Uterus (tissue), 4 donors: ENCODE results near the gene MINDY4. TPM values are rescaled to one million over a fixed set of nuclear protein-coding genes. Genes with fewer than 3 reads are reported as not detected.

Experiments used
- DNase-seq, 2 donors: peaks; one replicate each; pipeline ENCODE4 v3.0.0-alpha.2; 2019 to 2020
- H3K27ac ChIP-seq, 2 donors: fragments of 200-600 bp; sonication (generic); 1 replicate in 1 of 2; 2 replicates in 1 of 2; pipeline ENCODE4 v1.5.1; 2016 to 2018
- H3K27me3 ChIP-seq, 2 donors: fragments of 200-600 bp; sonication (generic); one replicate each; pipeline ENCODE4 v1.5.1; 2018 to 2019; ENCODE audit warnings: control low read depth in 1 of 2
- H3K36me3 ChIP-seq, 2 donors: fragments of 200-600 bp; sonication (generic); one replicate each; pipeline ENCODE4 v1.5.1; 2019; ENCODE audit warnings: control low read depth in 1 of 2
- H3K4me1 ChIP-seq, 2 donors: fragments of 200-600 bp; sonication (generic); one replicate each; pipeline ENCODE4 v1.5.1; 2018 to 2019; ENCODE audit warnings: control low read depth in 1 of 2
- H3K4me3 ChIP-seq, 2 donors: fragments of 200-600 bp; sonication (generic); 1 replicate in 1 of 2; 2 replicates in 1 of 2; pipeline ENCODE4 v1.5.1; 2018 to 2019; ENCODE audit warnings: mild to moderate bottlenecking in 1 of 2
- H3K9me3 ChIP-seq, 2 donors: fragments of 200-600 bp; sonication (generic); one replicate each; pipeline ENCODE4 v1.5.1; 2019; ENCODE audit warnings: control low read depth in 1 of 2
- CTCF ChIP-seq, 4 experiments: fragments of 200-600 bp in 2 of 4; fragments of 450-650 bp in 2 of 4; sonication (generic) in 2 of 4; IDR thresholded peaks; one replicate each; pipeline ENCODE4 v1.5.1; 2016 to 2019; ENCODE audit warnings: antibody characterized with exemption in 4 of 4, mild to moderate bottlenecking in 2 of 4, moderate library complexity in 1 of 4
- POLR2A ChIP-seq, 2 donors: fragments of 450-650 bp; IDR thresholded peaks; one replicate each; pipeline ENCODE4 v1.6.1; 2016; ENCODE audit warnings: antibody characterized with exemption in 2 of 2, mild to moderate bottlenecking in 1 of 2, moderate library complexity in 1 of 2
- intact Hi-C: fragments of 100-400 bp; cut with DNase I; formaldehyde crosslinking; loops from one replicate; pipeline ENCODE4 v1.15.1; 2023; ENCODE audit warnings: low total_unique reads
- total RNA-seq, 4 donors: library from RNA; depleted of rRNA in 3 of 4; stranded (reverse); fragments of >200 nt in 3 of 4; gene quantifications; one replicate each; pipeline versions ENCODE4 v1.1.0 to v1.2.4, GENCODE V29; 2014 to 2023
- donor health status: DM: yes; HTN: yes; CAD: no.

The MINDY4 gene
- total RNA-seq, 4 donors from 2014 or later, result 14.7 to 23.8 (median 16.9) TPM

DNA sequence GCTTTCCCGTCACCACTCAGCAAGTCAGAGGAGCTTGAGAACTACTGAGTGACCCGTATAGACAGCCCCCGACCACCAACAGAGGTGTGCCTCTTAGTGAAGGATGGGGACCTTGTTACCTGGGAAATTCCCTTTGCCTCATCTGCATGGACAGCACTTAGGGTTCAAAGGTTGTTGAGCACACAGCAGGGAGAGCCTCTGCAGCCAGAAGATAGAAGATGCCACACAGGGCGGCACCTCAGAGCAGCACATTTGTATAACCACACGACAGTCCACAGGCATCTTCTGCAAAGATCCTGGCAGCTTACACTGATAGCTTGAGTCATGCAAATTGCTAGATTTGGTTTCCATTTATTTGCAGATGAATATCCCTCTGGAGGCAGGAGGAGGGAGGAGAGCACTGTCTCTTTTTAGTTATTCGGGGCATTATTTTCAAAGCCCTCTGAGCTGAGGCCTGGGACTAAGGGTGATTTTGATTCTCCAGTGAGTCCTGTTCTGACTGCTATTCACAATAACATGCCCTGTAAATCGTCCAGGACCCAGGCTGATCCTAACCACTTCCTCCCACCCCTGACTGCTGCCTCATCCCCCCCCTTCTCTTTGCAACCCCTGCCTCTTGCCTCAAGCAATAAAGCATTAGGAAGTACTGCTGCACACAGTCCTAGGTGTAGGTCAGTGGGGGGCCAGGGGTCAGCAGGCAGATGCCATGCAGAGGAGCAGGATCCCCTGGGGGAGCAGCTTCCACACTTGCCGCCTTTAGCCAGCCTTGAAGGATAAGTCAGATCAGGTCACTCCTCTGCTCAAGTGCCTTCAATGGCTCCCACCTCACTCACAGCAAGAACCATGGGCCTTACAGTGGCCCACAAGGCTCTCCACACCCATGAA, 43.9 kb upstream of the MINDY4 start:
- no peaks in the 10 kb centered on the region for H3K27me3 ChIP-seq
- no peaks in the 10 kb centered on the region for H3K36me3 ChIP-seq
- intact Hi-C loops, result loop anchor here (10.0 kb wide), 1 partner anchor 103 kb away; no protein-coding TSS in a partner anchor
- DNase-seq, result no peak
- TF ChIP-seq CTCF (IDR thresholded peaks at IDR 0.05), result no peak
- no peak for TF ChIP-seq POLR2A (IDR thresholded peaks at IDR 0.05)
- H3K27ac ChIP-seq, result no peak overlapping the region
- no peak overlapping the region for H3K4me3 ChIP-seq
- H3K9me3 ChIP-seq, result no peaks in the 10 kb centered on the region
- H3K4me1 ChIP-seq, result no peaks in the 10 kb centered on the region

DNA sequence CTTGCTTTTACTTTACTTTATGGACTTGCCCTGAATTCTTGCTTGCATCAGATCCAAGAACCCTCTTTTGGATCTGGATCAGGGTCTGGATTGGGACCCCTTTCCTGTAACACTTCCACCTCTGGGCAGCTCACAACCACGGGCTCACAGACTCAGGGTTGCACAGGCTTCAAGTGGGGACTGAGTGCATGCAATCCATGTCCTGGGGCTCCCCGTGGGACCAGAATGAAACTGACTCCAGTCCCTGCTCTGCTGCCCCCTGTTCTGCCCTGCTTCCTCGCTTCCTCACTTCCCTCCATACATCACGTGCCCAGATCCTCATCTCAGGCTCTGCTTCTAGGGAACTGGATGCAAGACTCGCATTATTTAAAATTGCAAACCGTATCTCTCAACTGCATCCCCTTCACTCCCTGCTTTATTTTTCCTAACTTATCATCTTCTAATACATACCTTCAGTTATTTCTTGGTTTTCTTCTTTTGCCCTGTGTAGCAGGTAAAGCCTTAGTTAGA, 42.6 kb upstream of the MINDY4 start:
- H3K4me3 ChIP-seq, result no peak overlapping the region
- no peak for DNase-seq
- no peaks in the 10 kb centered on the region for H3K36me3 ChIP-seq
- H3K27ac ChIP-seq, result no peak overlapping the region
- no peaks in the 10 kb centered on the region for H3K27me3 ChIP-seq
- intact Hi-C loops, result loop anchor here (10.0 kb wide), 1 partner anchor 104 kb away; no protein-coding TSS in a partner anchor
- no peak for TF ChIP-seq CTCF (IDR thresholded peaks at IDR 0.05)
- TF ChIP-seq POLR2A (IDR thresholded peaks at IDR 0.05), result no peak
- no peaks in the 10 kb centered on the region for H3K4me1 ChIP-seq
- H3K9me3 ChIP-seq, result no peaks in the 10 kb centered on the region

DNA sequence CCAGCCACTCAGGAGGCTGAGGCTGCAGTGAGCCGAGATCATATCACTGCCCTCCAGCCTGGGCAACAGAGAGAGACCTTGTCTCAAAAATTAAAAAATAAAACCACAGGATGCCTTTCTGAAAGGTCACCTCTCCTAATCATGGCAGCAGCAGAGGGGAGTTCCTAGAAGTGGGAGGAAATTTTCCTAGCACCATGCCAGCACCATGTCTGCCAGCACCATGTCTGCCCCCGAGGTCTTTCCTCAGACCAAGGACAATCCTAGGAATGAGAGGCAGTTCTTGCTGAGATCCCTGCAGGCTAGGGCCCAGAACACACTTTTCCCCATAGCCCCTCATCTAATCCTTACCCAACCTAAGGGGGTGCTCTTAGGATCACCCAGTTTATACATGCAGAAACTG, 41.6 kb upstream of the MINDY4 start:
- Histone ChIP-seq H3K27me3 (no peaks in the 10 kb centered on the region), H3K4me1 (no peaks in the 10 kb centered on the region), H3K27ac (no peak overlapping the region), H3K36me3 (no peaks in the 10 kb centered on the region), H3K9me3 (no peaks in the 10 kb centered on the region), H3K4me3 (no peak overlapping the region)
- intact Hi-C loops, result loop anchor here (10.0 kb wide), 1 partner anchor 105 kb away; no protein-coding TSS in a partner anchor
- DNase-seq, result no peak
- no peak for TF ChIP-seq CTCF (IDR thresholded peaks at IDR 0.05)
- TF ChIP-seq POLR2A (IDR thresholded peaks at IDR 0.05), result no peak

- Histone ChIP-seq H3K36me3 (no peaks in the 10 kb centered on the region), H3K27ac (no peak overlapping the region), H3K27me3 (no peaks in the 10 kb centered on the region), H3K4me1 (no peaks in the 10 kb centered on the region), H3K4me3 (no peak overlapping the region), H3K9me3 (no peaks in the 10 kb centered on the region)
- intact Hi-C loops, result no loop called here
- TF ChIP-seq POLR2A (IDR thresholded peaks at IDR 0.05) (no peak), CTCF (IDR thresholded peaks at IDR 0.05) (no peak)
- DNase-seq, result no peak
Measured at GRCh38 chr7:30730097-30730496, 41.1 kb upstream of the MINDY4 start.

DNA sequence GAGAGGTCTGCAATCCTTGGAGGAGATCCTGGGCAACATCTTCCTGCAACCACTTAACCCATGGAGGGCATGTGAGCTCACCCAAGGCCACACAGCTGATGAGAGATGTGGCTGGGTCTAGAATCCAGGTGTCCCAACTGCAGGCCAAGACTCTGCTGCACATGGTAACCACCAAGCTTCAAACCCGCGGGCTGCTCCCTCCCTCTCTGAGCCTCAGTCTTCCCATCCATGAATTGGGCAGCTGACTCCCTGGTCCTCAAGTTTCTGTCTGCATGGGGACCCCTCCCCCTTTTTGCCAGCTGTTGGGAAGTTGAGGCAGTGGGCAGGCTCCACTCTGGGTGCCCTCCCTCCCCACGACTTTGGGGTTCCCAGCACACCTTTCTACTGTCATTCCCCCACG, 40.2 kb upstream of the MINDY4 start:
- intact Hi-C loops, result no loop called here

More for the DNA sequence above, 40.2 kb upstream of the MINDY4 start:
- TF ChIP-seq POLR2A (IDR thresholded peaks at IDR 0.05), result no peak
- Histone ChIP-seq H3K27me3 (no peaks in the 10 kb centered on the region), H3K36me3 (no peaks in the 10 kb centered on the region), H3K27ac (no peak overlapping the region), H3K9me3 (no peaks in the 10 kb centered on the region), H3K4me1 (no peaks in the 10 kb centered on the region), H3K4me3 (no peak overlapping the region)
- DNase-seq, result no peak
